ENCODE measurements around the gene ZAR1L.

- TF ChIP-seq, protein P1, sequence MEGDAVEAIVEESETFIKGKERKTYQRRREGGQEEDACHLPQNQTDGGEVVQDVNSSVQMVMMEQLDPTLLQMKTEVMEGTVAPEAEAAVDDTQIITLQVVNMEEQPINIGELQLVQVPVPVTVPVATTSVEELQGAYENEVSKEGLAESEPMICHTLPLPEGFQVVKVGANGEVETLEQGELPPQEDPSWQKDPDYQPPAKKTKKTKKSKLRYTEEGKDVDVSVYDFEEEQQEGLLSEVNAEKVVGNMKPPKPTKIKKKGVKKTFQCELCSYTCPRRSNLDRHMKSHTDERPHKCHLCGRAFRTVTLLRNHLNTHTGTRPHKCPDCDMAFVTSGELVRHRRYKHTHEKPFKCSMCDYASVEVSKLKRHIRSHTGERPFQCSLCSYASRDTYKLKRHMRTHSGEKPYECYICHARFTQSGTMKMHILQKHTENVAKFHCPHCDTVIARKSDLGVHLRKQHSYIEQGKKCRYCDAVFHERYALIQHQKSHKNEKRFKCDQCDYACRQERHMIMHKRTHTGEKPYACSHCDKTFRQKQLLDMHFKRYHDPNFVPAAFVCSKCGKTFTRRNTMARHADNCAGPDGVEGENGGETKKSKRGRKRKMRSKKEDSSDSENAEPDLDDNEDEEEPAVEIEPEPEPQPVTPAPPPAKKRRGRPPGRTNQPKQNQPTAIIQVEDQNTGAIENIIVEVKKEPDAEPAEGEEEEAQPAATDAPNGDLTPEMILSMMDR (IDR thresholded peaks at IDR 0.05) = peak; percentile 55 to 75 (median 69)
- TF ChIP-seq POLR2A (IDR thresholded peaks at IDR 0.05) = no peak
- TF ChIP-seq EP300 (IDR thresholded peaks at IDR 0.05) = no peak
Observed at GRCh38 chr13:32310134-32310706, 4.9 kb downstream of the ZAR1L start.

Data from ovary (tissue), 3 donors.